Body of pancreas (tissue), 4 donors: ENCODE measurements around the gene TRIM10. TPM values are rescaled to one million over a fixed set of nuclear protein-coding genes. Genes with fewer than 3 reads are reported as not detected.

Experiments
- ATAC-seq: fragments of 150-250 bp; one replicate; pipeline ENCODE4 v1.9.1; 2016
- DNase-seq, 4 donors: peaks; one replicate each; pipeline ENCODE4 v3.0.0-alpha.2; 2019
- H3K27ac ChIP-seq, 4 donors: fragments of 200-600 bp; sonication (generic); 1 replicate in 3 of 4; 2 replicates in 1 of 4; pipeline versions ENCODE4 v1.5.1 to v1.6.1; 2016 to 2019; ENCODE audit warnings: mild to moderate bottlenecking in 1 of 4, mixed read lengths in 1 of 4, moderate library complexity in 1 of 4
- H3K27me3 ChIP-seq, 2 donors: fragments of 200-600 bp; sonication (generic); one replicate each; pipeline ENCODE4 v1.6.0; 2016; ENCODE audit warnings: mild to moderate bottlenecking in 1 of 2
- H3K36me3 ChIP-seq, 2 donors: fragments of 200-600 bp; sonication (generic); replicated peaks in 1 of 2; 2 replicates each; pipeline ENCODE4 v1.5.1; 2016; ENCODE audit warnings: low read depth in 2 of 2; ENCODE audit not compliant: insufficient read depth in 1 of 2
- H3K4me1 ChIP-seq: fragments of 200-600 bp; sonication (generic); one replicate; pipeline ENCODE4 v1.6.0; 2016
- H3K4me3 ChIP-seq, 2 donors: fragments of 200-600 bp; sonication (generic); 1 replicate in 1 of 2; 2 replicates in 1 of 2; pipeline ENCODE4 v1.5.1; 2016 to 2019
- H3K9me3 ChIP-seq, 3 donors: fragments of 200-600 bp; sonication (generic); 1 replicate in 2 of 3; 2 replicates in 1 of 3; pipeline ENCODE4 v1.5.1; 2016
- POLR2A ChIP-seq, 3 donors: fragments of 450-650 bp; IDR thresholded peaks; one replicate each; pipeline ENCODE4 v1.6.1; 2016; ENCODE audit warnings: antibody characterized with exemption in 3 of 3, mild to moderate bottlenecking in 2 of 3
- WGBS, 2 donors: methylation state at CpG; one replicate each; pipeline ENCODE4 v1.1.5; 2017; 5-methylcytosine and 5-hydroxymethylcytosine counted together
- intact Hi-C: fragments of 100-400 bp; cut with DNase I; formaldehyde crosslinking; loops from one replicate; pipeline ENCODE4 v1.15.1; 2023
- small RNA-seq: library from RNA; depleted of rRNA; stranded (forward); fragments of <200 nt; gene quantifications from one replicate; pipeline ENCODE3, GENCODE V24; 2016
- total RNA-seq, 2 donors: library from RNA; depleted of rRNA; stranded (reverse); fragments of >200 nt; gene quantifications; one replicate each; pipeline ENCODE4 v1.1.0, GENCODE V29; 2016
- TF ChIP-seq, protein P1 (sequence below), 7 experiments: fragments of 450-650 bp in 4 of 7; fragments of 200-600 bp in 3 of 7; sonication (generic) in 3 of 7; IDR thresholded peaks; one replicate each; pipeline ENCODE4 v1.5.1; 2016 to 2019; ENCODE audit warnings: antibody characterized with exemption in 7 of 7

The TRIM10 gene
- total RNA-seq, 2 donors from 2014 or later = not detected

DNA sequence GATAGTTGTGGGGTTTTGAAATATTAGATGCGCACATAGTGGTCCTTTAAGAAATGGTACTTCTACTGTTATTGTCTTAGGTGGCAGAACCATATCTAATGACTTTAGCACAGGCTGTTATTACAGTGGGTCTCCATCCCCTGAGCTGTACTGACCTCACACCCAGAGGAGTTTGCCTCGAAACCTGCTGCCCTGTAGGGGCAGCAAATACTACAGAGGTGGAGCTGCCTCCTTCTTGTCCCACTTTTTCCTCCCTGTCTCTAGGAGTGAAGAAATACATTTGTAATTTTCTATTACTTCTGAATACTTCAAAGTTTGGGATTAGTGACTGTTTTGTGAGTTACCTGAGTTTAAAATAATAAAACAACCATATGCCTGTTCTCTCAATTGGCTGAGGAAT is 56.4 kb downstream of the TRIM10 start:
- H3K27ac ChIP-seq = no peak overlapping the region
- H3K4me1 ChIP-seq = peaks cover 36% of the 10 kb centered on the region
- no peaks in the 10 kb centered on the region for H3K36me3 ChIP-seq
- H3K9me3 ChIP-seq = no peaks in the 10 kb centered on the region
- intact Hi-C loops = no loop called here
- TF ChIP-seq, protein P1, sequence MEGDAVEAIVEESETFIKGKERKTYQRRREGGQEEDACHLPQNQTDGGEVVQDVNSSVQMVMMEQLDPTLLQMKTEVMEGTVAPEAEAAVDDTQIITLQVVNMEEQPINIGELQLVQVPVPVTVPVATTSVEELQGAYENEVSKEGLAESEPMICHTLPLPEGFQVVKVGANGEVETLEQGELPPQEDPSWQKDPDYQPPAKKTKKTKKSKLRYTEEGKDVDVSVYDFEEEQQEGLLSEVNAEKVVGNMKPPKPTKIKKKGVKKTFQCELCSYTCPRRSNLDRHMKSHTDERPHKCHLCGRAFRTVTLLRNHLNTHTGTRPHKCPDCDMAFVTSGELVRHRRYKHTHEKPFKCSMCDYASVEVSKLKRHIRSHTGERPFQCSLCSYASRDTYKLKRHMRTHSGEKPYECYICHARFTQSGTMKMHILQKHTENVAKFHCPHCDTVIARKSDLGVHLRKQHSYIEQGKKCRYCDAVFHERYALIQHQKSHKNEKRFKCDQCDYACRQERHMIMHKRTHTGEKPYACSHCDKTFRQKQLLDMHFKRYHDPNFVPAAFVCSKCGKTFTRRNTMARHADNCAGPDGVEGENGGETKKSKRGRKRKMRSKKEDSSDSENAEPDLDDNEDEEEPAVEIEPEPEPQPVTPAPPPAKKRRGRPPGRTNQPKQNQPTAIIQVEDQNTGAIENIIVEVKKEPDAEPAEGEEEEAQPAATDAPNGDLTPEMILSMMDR (IDR thresholded peaks at IDR 0.05) = no peak
- TF ChIP-seq POLR2A (IDR thresholded peaks at IDR 0.05) = no peak
- ATAC-seq (no peak), DNase-seq (no peak)
- WGBS, 2 donors = 74 to 87% methylated on average over 2 of the region's 2 CpGs
- H3K4me3 ChIP-seq = no peak overlapping the region
- H3K27me3 ChIP-seq = no peaks in the 10 kb centered on the region

DNA sequence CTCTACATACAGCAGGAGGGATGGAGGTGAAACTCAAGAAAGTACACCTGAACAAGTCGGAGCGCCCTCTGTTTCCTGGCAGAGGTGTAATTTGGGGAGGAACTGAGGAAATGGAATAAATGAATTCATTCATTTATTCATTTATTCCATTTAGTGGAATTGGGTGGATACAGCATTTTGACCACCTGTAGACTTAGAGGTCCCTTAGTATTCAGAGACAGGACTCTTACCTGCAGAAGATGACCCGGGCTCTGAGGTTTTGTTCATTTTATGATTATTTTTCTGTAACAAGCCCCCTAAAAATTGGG is 57.2 kb downstream of the TRIM10 start:
- DNase-seq = no peak
- ATAC-seq = no peak
- H3K4me1 ChIP-seq = peaks cover 36% of the 10 kb centered on the region
- no peaks in the 10 kb centered on the region for H3K36me3 ChIP-seq
- no peak overlapping the region for H3K4me3 ChIP-seq
- intact Hi-C loops = no loop called here
- no peaks in the 10 kb centered on the region for H3K9me3 ChIP-seq
- H3K27ac ChIP-seq = no peak overlapping the region
- TF ChIP-seq, protein P1 (IDR thresholded peaks at IDR 0.05) = no peak
- TF ChIP-seq POLR2A (IDR thresholded peaks at IDR 0.05) = no peak
- WGBS, 2 donors = 41 to 46% methylated on average over 3 of the region's 3 CpGs
- no peaks in the 10 kb centered on the region for H3K27me3 ChIP-seq

DNA sequence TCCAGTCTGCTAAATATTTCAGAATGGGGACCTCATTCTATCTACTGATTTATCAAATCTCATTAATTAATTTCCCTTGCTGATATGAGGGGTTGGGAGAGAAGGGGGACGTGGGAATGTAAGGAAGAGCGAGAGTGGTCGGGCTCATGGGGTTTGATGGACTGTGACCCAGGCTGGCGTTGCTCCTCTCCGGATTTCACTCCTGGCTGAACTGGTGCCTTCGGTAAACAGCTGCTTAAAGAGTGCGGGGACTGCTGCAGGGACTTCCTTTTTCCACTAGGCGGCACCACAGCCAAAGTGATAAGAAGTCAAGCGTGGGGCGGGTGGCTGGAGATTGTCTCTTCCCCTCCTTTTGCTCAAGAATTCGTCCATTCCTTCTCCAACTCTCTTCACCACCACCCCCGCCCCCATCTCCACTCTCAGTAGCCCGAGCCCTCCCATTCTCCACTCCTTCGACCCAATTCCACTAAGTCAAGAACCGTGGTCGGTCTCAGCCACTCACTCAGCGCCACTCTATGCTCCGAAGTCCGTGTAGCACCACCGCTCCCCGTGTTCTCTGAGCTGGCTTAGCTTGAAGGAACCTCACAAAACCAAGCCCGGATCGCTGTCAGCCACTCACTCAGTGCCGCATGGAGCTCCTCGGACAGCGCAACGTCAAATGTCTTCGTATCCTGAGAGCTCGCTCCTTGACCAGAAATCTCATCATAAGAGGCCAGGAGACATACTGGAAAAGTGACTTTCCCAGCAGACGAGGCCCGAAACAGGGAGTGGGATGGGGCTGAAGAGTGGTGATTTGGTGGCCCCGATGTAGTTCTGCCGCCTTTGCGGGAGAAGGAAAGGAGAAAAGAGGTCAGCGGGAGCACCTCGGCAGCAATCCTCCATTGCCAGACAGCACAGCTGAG is 57.8 kb downstream of the TRIM10 start:
- peak in 2 of 3 donors; percentile 18 to 29 for TF ChIP-seq POLR2A (IDR thresholded peaks at IDR 0.05)
- TF ChIP-seq, protein P1 (IDR thresholded peaks at IDR 0.05) = peak; percentile 68 to 99 (median 94)
- peak; percentile 89 to 93 (median 90) for DNase-seq
- Histone ChIP-seq H3K27me3 (no peaks in the 10 kb centered on the region), H3K9me3 (no peaks in the 10 kb centered on the region), H3K4me1 (peaks cover 36% of the 10 kb centered on the region), H3K27ac (peak overlapping the region in 3 of 4 donors; percentile 34 to 54 (median 37)), H3K4me3 (no peak overlapping the region), H3K36me3 (no peaks in the 10 kb centered on the region)
- intact Hi-C loops = no loop called here
- WGBS, 2 donors = 1 to 3% methylated on average over 35 to 36 of the region's 36 CpGs
- ATAC-seq = peak; percentile 80

DNA sequence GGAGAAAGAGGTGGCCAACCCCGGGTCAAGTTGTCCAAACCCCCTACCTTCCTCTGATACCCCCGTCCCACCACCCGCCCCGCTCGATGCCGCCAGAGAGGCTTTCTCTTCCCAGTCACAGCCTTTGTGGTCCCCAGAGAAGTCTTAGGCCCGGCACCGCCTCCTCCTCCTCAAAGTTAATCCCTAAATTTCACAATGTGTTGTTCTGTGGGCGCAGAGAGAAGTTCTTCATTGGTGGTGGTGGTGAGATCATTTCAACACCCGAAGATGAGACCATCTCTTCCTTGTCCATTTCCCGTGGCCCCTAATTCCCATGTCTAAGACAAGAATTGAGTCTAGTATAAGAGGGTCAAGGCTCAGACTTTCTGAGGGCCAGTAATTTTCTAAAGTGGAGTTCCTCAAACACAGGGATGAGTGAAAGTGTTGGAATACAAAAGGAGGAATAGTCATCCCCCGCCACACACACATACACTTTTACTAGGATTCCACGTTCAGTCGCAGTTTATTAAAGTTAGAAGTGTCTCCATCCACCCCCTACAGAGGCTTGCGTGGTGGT is 58.5 kb downstream of the TRIM10 start:
- Histone ChIP-seq H3K4me3 (no peak overlapping the region), H3K36me3 (no peaks in the 10 kb centered on the region), H3K9me3 (no peaks in the 10 kb centered on the region), H3K27me3 (no peaks in the 10 kb centered on the region), H3K27ac (peak overlapping the region in 3 of 4 donors; percentile 34 to 54 (median 37)), H3K4me1 (peaks cover 36% of the 10 kb centered on the region)
- TF ChIP-seq, protein P1 (IDR thresholded peaks at IDR 0.05) = no peak
- TF ChIP-seq POLR2A (IDR thresholded peaks at IDR 0.05) = no peak
- intact Hi-C loops = no loop called here
- DNase-seq (peak in 2 of 4 donors; percentile 25 to 32), ATAC-seq (no peak)
- WGBS, 2 donors = 33 to 45% methylated on average over 14 to 15 of the region's 15 CpGs

Small RNA genes lying within 50 kb of the gene (small RNA-seq; reads per million reads assigned to genes)
- gene RF00554 = not detected

Other genes starting within 250 kb of the TRIM10 start
- 100 to 1,000 TPM; 104 to 281 TPM for gene HLA-A, start 218.7 kb downstream of the TRIM10 start, total RNA-seq
- gene POLR1H, start 99.9 kb downstream of the TRIM10 start, total RNA-seq = 10 to 100 TPM in 1 of 2 donors, 1 to 10 TPM in 1; 7.6 to 18.7 TPM
- gene PPP1R11, start 94.0 kb downstream of the TRIM10 start, total RNA-seq = 10 to 100 TPM; 18.9 to 34.3 TPM
- 1 to 10 TPM in 1 of 2 donors, not detected in 1; 1.6 TPM for gene RNF39, start 85.4 kb downstream of the TRIM10 start, total RNA-seq
- gene TRIM31, start 48.1 kb downstream of the TRIM10 start, total RNA-seq = under 1 TPM in 1 of 2 donors, not detected in 1; 0.26 TPM
- gene TRIM40, start 25.1 kb downstream of the TRIM10 start, total RNA-seq = not detected
- under 1 TPM in 1 of 2 donors, not detected in 1; 0.52 TPM for gene TRIM15, start 2.3 kb upstream of the TRIM10 start, total RNA-seq
- 10 to 100 TPM; 31.9 to 66.6 TPM for gene TRIM26, start 52.2 kb upstream of the TRIM10 start, total RNA-seq
- gene TRIM39, start 165.7 kb upstream of the TRIM10 start, total RNA-seq = 10 to 100 TPM in 1 of 2 donors, 1 to 10 TPM in 1; 7.5 to 15.8 TPM
- gene RPP21, start 183.9 kb upstream of the TRIM10 start, total RNA-seq = 10 to 100 TPM; 52.1 to 77.6 TPM